Mesendoderm (in vitro differentiated cells): ENCODE results near the gene IGSF9.

Experiments used
- DNase-seq: peaks from one replicate; pipeline ENCODE4 v3.0.0; 2013
- H2AK5ac ChIP-seq: 2 replicates; pipeline ENCODE4 v1.6.1; 2013; ENCODE audit warnings: low read length, inconsistent platforms
- H2BK120ac ChIP-seq: 2 replicates; pipeline ENCODE4 v1.6.1; 2013; ENCODE audit warnings: low read depth, mild to moderate bottlenecking, low read length, moderate library complexity, mixed read lengths
- H2BK15ac ChIP-seq: replicated peaks from 2 replicates; pipeline ENCODE4 v1.6.1; 2013; ENCODE audit warnings: low read depth, mild to moderate bottlenecking, moderate library complexity
- H2BK5ac ChIP-seq: 2 replicates; pipeline ENCODE4 v1.6.1; 2013; ENCODE audit warnings: low read length, inconsistent platforms
- H3K18ac ChIP-seq: 2 replicates; pipeline ENCODE4 v1.6.1; 2013; ENCODE audit warnings: mild to moderate bottlenecking, low read length, mixed read lengths
- H3K23ac ChIP-seq: one replicate; pipeline ENCODE4 v1.6.1; 2013; ENCODE audit warnings: low read length
- H3K27ac ChIP-seq: 2 replicates; pipeline ENCODE4 v1.5.1; 2013; ENCODE audit warnings: low read depth, mild to moderate bottlenecking, inconsistent platforms, low read length, moderate library complexity
- H3K27me3 ChIP-seq: 2 replicates; pipeline ENCODE4 v1.6.1; 2013; ENCODE audit warnings: low read length, control low read depth, mild to moderate bottlenecking, inconsistent platforms; ENCODE audit not compliant: insufficient read depth, poor library complexity
- H3K36me3 ChIP-seq: 2 replicates; pipeline ENCODE4 v1.6.1; 2013; ENCODE audit warnings: low read length, inconsistent platforms; ENCODE audit not compliant: control insufficient read depth, insufficient read depth
- H3K4ac ChIP-seq: one replicate; pipeline ENCODE4 v1.6.1; 2013; ENCODE audit warnings: low read depth, mild to moderate bottlenecking, low read length, moderate library complexity
- H3K4me1 ChIP-seq: 2 replicates; pipeline ENCODE4 v1.6.1; 2013; ENCODE audit warnings: low read depth, low read length, inconsistent platforms; ENCODE audit not compliant: control insufficient read depth
- H3K4me2 ChIP-seq: 2 replicates; pipeline ENCODE4 v1.6.1; 2013; ENCODE audit warnings: low read length
- H3K4me3 ChIP-seq: 2 replicates; pipeline ENCODE4 v1.5.1; 2013; ENCODE audit warnings: mild to moderate bottlenecking, low read length
- H3K56ac ChIP-seq: one replicate; pipeline ENCODE4 v1.6.1; 2013; ENCODE audit warnings: low read length
- H3K79me1 ChIP-seq: 2 replicates; pipeline ENCODE4 v1.6.1; 2013; ENCODE audit warnings: low read length, inconsistent platforms
- H3K79me2 ChIP-seq: 2 replicates; pipeline ENCODE4 v1.6.1; 2013; ENCODE audit warnings: mild to moderate bottlenecking, low read length; ENCODE audit not compliant: control insufficient read depth, insufficient read depth
- H3K9ac ChIP-seq: 2 replicates; pipeline ENCODE4 v1.6.1; 2013; ENCODE audit warnings: low read length, inconsistent platforms
- H4K5ac ChIP-seq: one replicate; pipeline ENCODE4 v1.6.1; 2013; ENCODE audit warnings: low read length
- H4K8ac ChIP-seq: one replicate; pipeline ENCODE4 v1.6.1; 2013; ENCODE audit warnings: low read depth, mild to moderate bottlenecking, control low read depth, low read length, moderate library complexity
- WGBS: extraction: QIAGEN DNeasy Blood & Tissue Kit; methylation state at CpG from one replicate; pipeline ENCODE4 v1.1.7; 2013; ENCODE audit warnings: low lambda C conversion rate, missing lambda C conversion rate; ENCODE audit not compliant: insufficient coverage; ENCODE audit errors: extremely low coverage; 5-methylcytosine and 5-hydroxymethylcytosine counted together

IGSF9 gene

GRCh38 chr1:159979257-159979656 lies 33.8 kb upstream of the IGSF9 start:
- Histone ChIP-seq H3K18ac (no peak overlapping the region), H3K23ac (no peak overlapping the region), H2BK120ac (no peak overlapping the region), H3K4me1 (no peaks in the 10 kb centered on the region), H3K27me3 (no peaks in the 10 kb centered on the region), H3K27ac (no peak overlapping the region), H2BK5ac (no peak overlapping the region), H2AK5ac (no peak overlapping the region), H4K8ac (no peak overlapping the region), H3K79me1 (no peaks in the 10 kb centered on the region), H3K36me3 (no peaks in the 10 kb centered on the region), H4K5ac (no peak overlapping the region), H2BK15ac (no peak overlapping the region), H3K9ac (no peak overlapping the region), H3K4me3 (no peak overlapping the region), H3K56ac (no peak overlapping the region), H3K4me2 (no peak overlapping the region), H3K79me2 (no peaks in the 10 kb centered on the region), H3K4ac (no peak overlapping the region)
- WGBS: no CpG with 5 or more reads among the region's 3 CpGs
- no peak for DNase-seq

GRCh38 chr1:159978107-159978398 lies 32.6 kb upstream of the IGSF9 start:
- Histone ChIP-seq H3K4ac (no peak overlapping the region), H3K18ac (no peak overlapping the region), H3K9ac (no peak overlapping the region), H3K27me3 (no peaks in the 10 kb centered on the region), H2BK120ac (no peak overlapping the region), H3K36me3 (no peaks in the 10 kb centered on the region), H2AK5ac (no peak overlapping the region), H2BK15ac (no peak overlapping the region), H3K79me2 (no peaks in the 10 kb centered on the region), H3K4me1 (no peaks in the 10 kb centered on the region), H4K5ac (no peak overlapping the region), H3K4me3 (no peak overlapping the region), H4K8ac (no peak overlapping the region), H3K27ac (no peak overlapping the region), H2BK5ac (no peak overlapping the region), H3K79me1 (no peaks in the 10 kb centered on the region), H3K56ac (no peak overlapping the region), H3K4me2 (no peak overlapping the region), H3K23ac (no peak overlapping the region)
- no peak for DNase-seq
- WGBS: no CpG with 5 or more reads among the region's 2 CpGs

GRCh38 chr1:159977364-159978106 lies 32.1 kb upstream of the IGSF9 start:
- H3K56ac ChIP-seq: no peak overlapping the region
- DNase-seq: no peak
- H4K5ac ChIP-seq: no peak overlapping the region
- no peaks in the 10 kb centered on the region for H3K79me2 ChIP-seq
- no peak overlapping the region for H2BK5ac ChIP-seq
- H3K9ac ChIP-seq: no peak overlapping the region
- H3K79me1 ChIP-seq: no peaks in the 10 kb centered on the region
- no peak overlapping the region for H3K4ac ChIP-seq
- H3K27ac ChIP-seq: no peak overlapping the region
- H2BK15ac ChIP-seq: no peak overlapping the region
- H3K23ac ChIP-seq: no peak overlapping the region
- no peak overlapping the region for H3K4me3 ChIP-seq
- no CpG with 5 or more reads among the region's 6 CpGs for WGBS
- H3K36me3 ChIP-seq: no peaks in the 10 kb centered on the region
- H3K4me2 ChIP-seq: no peak overlapping the region
- H3K4me1 ChIP-seq: no peaks in the 10 kb centered on the region
- no peak overlapping the region for H2BK120ac ChIP-seq
- H3K18ac ChIP-seq: no peak overlapping the region
- no peak overlapping the region for H4K8ac ChIP-seq
- no peak overlapping the region for H2AK5ac ChIP-seq
- H3K27me3 ChIP-seq: no peaks in the 10 kb centered on the region

GRCh38 chr1:159974350-159974965 lies 29.0 kb upstream of the IGSF9 start:
- no peak overlapping the region for H3K23ac ChIP-seq
- H3K56ac ChIP-seq: no peak overlapping the region

GRCh38 chr1:159973350-159973940 lies 28.0 kb upstream of the IGSF9 start:
- H3K36me3 ChIP-seq: no peaks in the 10 kb centered on the region
- no peak overlapping the region for H2AK5ac ChIP-seq
- no peak overlapping the region for H2BK5ac ChIP-seq
- H4K8ac ChIP-seq: no peak overlapping the region
- no peak overlapping the region for H3K27ac ChIP-seq
- H3K79me1 ChIP-seq: no peaks in the 10 kb centered on the region
- H3K79me2 ChIP-seq: no peaks in the 10 kb centered on the region
- no peak overlapping the region for H3K23ac ChIP-seq
- no peak overlapping the region for H3K9ac ChIP-seq
- no CpG with 5 or more reads among the region's 6 CpGs for WGBS
- no peaks in the 10 kb centered on the region for H3K27me3 ChIP-seq
- H3K56ac ChIP-seq: no peak overlapping the region
- no peaks in the 10 kb centered on the region for H3K4me1 ChIP-seq
- no peak for DNase-seq
- H2BK15ac ChIP-seq: no peak overlapping the region
- no peak overlapping the region for H4K5ac ChIP-seq
- H2BK120ac ChIP-seq: no peak overlapping the region
- H3K4ac ChIP-seq: no peak overlapping the region
- no peak overlapping the region for H3K4me2 ChIP-seq
- no peak overlapping the region for H3K4me3 ChIP-seq
- H3K18ac ChIP-seq: no peak overlapping the region

More at GRCh38 chr1:159974350-159974965, 29.0 kb upstream of the IGSF9 start:
- Histone ChIP-seq H3K79me1 (no peaks in the 10 kb centered on the region), H3K18ac (no peak overlapping the region), H2BK15ac (no peak overlapping the region), H3K36me3 (no peaks in the 10 kb centered on the region), H3K9ac (no peak overlapping the region), H3K27me3 (no peaks in the 10 kb centered on the region), H3K4me3 (no peak overlapping the region), H4K5ac (no peak overlapping the region), H2AK5ac (no peak overlapping the region), H3K4ac (no peak overlapping the region), H3K4me2 (no peak overlapping the region), H2BK5ac (no peak overlapping the region), H3K4me1 (no peaks in the 10 kb centered on the region), H4K8ac (no peak overlapping the region), H2BK120ac (no peak overlapping the region), H3K27ac (no peak overlapping the region), H3K79me2 (no peaks in the 10 kb centered on the region)
- no peak for DNase-seq
- no CpG with 5 or more reads among the region's 7 CpGs for WGBS
